ENCODE results near the gene DIO3. TPM values are rescaled to one million over a fixed set of nuclear protein-coding genes. Genes with fewer than 3 reads are reported as not detected.

Gene DIO3
- total RNA-seq, 1 donor from 2014 or later, result 1.9 TPM

GRCh38 chr14:101557811-101558738 is 3.2 kb upstream of the DIO3 start:
- intact Hi-C loops (cut with DNase I), result no loop called here
- DNase-seq (peak; percentile 38), ATAC-seq (no peak)
- no peak for TF ChIP-seq CTCF (IDR thresholded peaks at IDR 0.05)
- H3K4me3 ChIP-seq, result no peak overlapping the region
- H3K4me1 ChIP-seq, result no peaks in the 10 kb centered on the region
- peaks cover 36% of the 10 kb centered on the region for H3K27me3 ChIP-seq (ENCODE audit: low read depth)
- peaks cover 12% of the 10 kb centered on the region for H3K9me3 ChIP-seq
- no peaks in the 10 kb centered on the region for H3K36me3 ChIP-seq
- no peak overlapping the region for H3K27ac ChIP-seq

GRCh38 chr14:101558739-101559240 is 2.5 kb upstream of the DIO3 start:
- Histone ChIP-seq H3K36me3 (no peaks in the 10 kb centered on the region), H3K4me3 (peak overlapping the region; percentile 58), H3K27ac (no peak overlapping the region), H3K4me1 (no peaks in the 10 kb centered on the region), H3K27me3 (ENCODE audit: low read depth) (peaks cover 43% of the 10 kb centered on the region), H3K9me3 (peaks cover 12% of the 10 kb centered on the region)
- intact Hi-C loops (cut with DNase I), result no loop called here
- peak; percentile 10 for DNase-seq
- no peak for TF ChIP-seq CTCF (IDR thresholded peaks at IDR 0.05)
- ATAC-seq, result no peak

GRCh38 chr14:101559250-101559623 is 2.1 kb upstream of the DIO3 start:
- no peak for ATAC-seq
- intact Hi-C loops (cut with DNase I), result no loop called here
- H3K4me3 ChIP-seq, result peak overlapping the region; percentile 58
- no peaks in the 10 kb centered on the region for H3K36me3 ChIP-seq
- peaks cover 48% of the 10 kb centered on the region for H3K27me3 ChIP-seq (ENCODE audit: low read depth)
- H3K9me3 ChIP-seq, result peaks cover 12% of the 10 kb centered on the region
- TF ChIP-seq CTCF (IDR thresholded peaks at IDR 0.05), result no peak
- peak; percentile 38 for DNase-seq
- no peaks in the 10 kb centered on the region for H3K4me1 ChIP-seq
- H3K27ac ChIP-seq, result peak overlapping the region; percentile 72

GRCh38 chr14:101559624-101560533 is 1.4 kb upstream of the DIO3 start:
- no peaks in the 10 kb centered on the region for H3K36me3 ChIP-seq
- peak; percentile 40 for DNase-seq
- peak; percentile 11 for TF ChIP-seq CTCF (IDR thresholded peaks at IDR 0.05)
- H3K27me3 ChIP-seq (ENCODE audit: low read depth), result peaks cover 54% of the 10 kb centered on the region
- peak; percentile 57 to 59 for ATAC-seq
- peak overlapping the region; percentile 58 for H3K4me3 ChIP-seq
- peaks cover 12% of the 10 kb centered on the region for H3K9me3 ChIP-seq
- H3K27ac ChIP-seq, result peak overlapping the region; percentile 72
- intact Hi-C loops (cut with DNase I), result no loop called here
- H3K4me1 ChIP-seq, result no peaks in the 10 kb centered on the region

- peaks cover 12% of the 10 kb centered on the region for H3K9me3 ChIP-seq
- H3K27me3 ChIP-seq (ENCODE audit: low read depth), result peaks cover 62% of the 10 kb centered on the region
- ATAC-seq (no peak), DNase-seq (peak; percentile 0)
- H3K27ac ChIP-seq, result no peak overlapping the region
- no peaks in the 10 kb centered on the region for H3K4me1 ChIP-seq
- no peak for TF ChIP-seq CTCF (IDR thresholded peaks at IDR 0.05)
- intact Hi-C loops (cut with DNase I), result no loop called here
- H3K4me3 ChIP-seq, result no peak overlapping the region
- no peaks in the 10 kb centered on the region for H3K36me3 ChIP-seq
Observed at GRCh38 chr14:101560534-101561113, 671 bp upstream of the DIO3 start.
